Testis (tissue), 3 donors: ENCODE measurements around the gene SERPINB10. TPM values are rescaled to one million over a fixed set of nuclear protein-coding genes. Genes with fewer than 3 reads are reported as not detected.
A peak's percentile ranks its signal among the peaks of the same experiment; 100 is the strongest.
"Not testable (repeated sequence)": the region's sequence is repeated elsewhere in the genome, so short reads cannot be mapped to it uniquely, and the experiment has no call there.

Source experiments
- DNase-seq: peaks from one replicate; pipeline ENCODE4 v3.0.0-alpha.2; 2019
- H3K27ac ChIP-seq, 2 donors: fragments of 200-600 bp; sonication (generic); one replicate each; pipeline ENCODE4 v1.5.1; 2019
- H3K27me3 ChIP-seq: fragments of 200-600 bp; sonication (generic); one replicate; pipeline ENCODE4 v1.5.1; 2019
- H3K36me3 ChIP-seq: fragments of 200-600 bp; sonication (generic); one replicate; pipeline ENCODE4 v1.5.1; 2017; ENCODE audit warnings: low read depth; ENCODE audit errors: missing control alignments
- H3K4me1 ChIP-seq: fragments of 200-600 bp; sonication (generic); one replicate; pipeline ENCODE4 v1.5.1; 2019
- H3K4me3 ChIP-seq, 2 donors: fragments of 200-600 bp; sonication (generic); one replicate each; pipeline ENCODE4 v1.5.1; 2017 to 2019
- H3K9me3 ChIP-seq: fragments of 200-600 bp; sonication (generic); one replicate; pipeline ENCODE4 v1.5.1; 2017
- POLR2A ChIP-seq: fragments of 450-650 bp; IDR thresholded peaks from one replicate; pipeline ENCODE4 v1.6.1; 2017; ENCODE audit warnings: antibody characterized with exemption, mild to moderate bottlenecking, moderate library complexity
- WGBS, 2 donors: methylation state at CpG; one replicate each; pipeline ENCODE4 v1.1.5; 2018; 5-methylcytosine and 5-hydroxymethylcytosine counted together
- intact Hi-C: fragments of 100-400 bp; cut with DNase I; formaldehyde crosslinking; loops from one replicate; pipeline ENCODE4 v1.15.1; 2023; ENCODE audit warnings: low total_unique reads
- polyA plus RNA-seq: library from polyadenylated mRNA; stranded (reverse); fragments of 350-450 nt; fragmentation: Illumina TruSeq; extraction: RNeasy Lipid Tissue Mini Kit (QIAGEN cat#74804); gene quantifications from one replicate; pipeline ENCODE4 v1.2.3, GENCODE V29; 2014; ENCODE audit warnings: low read depth, low replicate concordance; ENCODE audit not compliant: insufficient read depth
- total RNA-seq, 2 donors: library from RNA; depleted of rRNA; stranded (reverse); fragments of >200 nt; gene quantifications; one replicate each; pipeline ENCODE4 v1.2.3, GENCODE V29; 2016
- TF ChIP-seq, protein P1 (sequence below), 3 experiments: fragments of 450-650 bp in 2 of 3; fragments of 200-600 bp in 1 of 3; sonication (generic) in 1 of 3; IDR thresholded peaks; one replicate each; pipeline ENCODE4 v1.5.1; 2016 to 2019; ENCODE audit warnings: antibody characterized with exemption in 3 of 3, mild to moderate bottlenecking in 2 of 3, moderate library complexity in 1 of 3

SERPINB10 gene
- total and polyA plus RNA-seq, 3 donors from 2014 or later, result not detected

DNA sequence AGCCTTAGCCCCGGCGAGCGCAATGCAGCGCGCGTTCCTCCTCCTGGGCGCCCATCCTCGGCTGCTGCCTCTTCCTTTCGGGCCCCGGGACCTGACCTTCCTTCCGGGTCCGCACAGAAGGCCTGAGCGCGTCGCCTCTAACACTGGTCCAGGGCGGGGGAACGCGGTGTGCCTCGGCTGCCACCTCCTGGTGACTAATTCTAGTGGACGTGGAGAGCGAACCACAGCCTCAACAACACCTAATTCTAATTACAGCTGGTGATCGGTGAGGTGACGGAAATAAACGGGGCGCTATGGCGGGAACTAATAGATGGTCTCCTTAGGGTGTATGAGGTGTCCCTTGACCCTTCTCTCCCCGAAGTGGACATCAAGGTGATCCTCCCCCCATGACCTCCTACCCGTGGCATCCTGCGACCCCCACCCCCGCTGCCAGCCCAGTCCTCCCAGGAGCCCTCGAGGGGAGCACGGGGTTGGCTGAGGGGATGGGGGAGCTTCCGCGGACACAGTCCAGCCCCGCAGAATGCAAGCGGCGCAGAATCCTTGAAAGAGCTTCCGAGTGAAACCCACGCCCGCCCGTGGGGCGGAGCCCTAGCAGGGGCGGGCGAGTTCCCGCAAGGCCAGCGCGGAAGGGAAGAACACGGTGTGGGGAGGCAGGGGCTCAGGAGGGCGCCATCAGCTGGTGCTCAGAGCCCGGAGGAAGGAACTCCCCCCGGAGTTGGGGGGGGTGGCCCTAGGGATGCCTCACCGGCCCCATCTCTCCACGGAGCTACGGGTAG, 28.6 kb downstream of the SERPINB10 start:
- DNase-seq, result peak; percentile 87
- Histone ChIP-seq H3K36me3 (no peaks in the 10 kb centered on the region), H3K4me3 (peak overlapping the region; percentile 34 to 47), H3K4me1 (no peaks in the 10 kb centered on the region), H3K9me3 (no peaks in the 10 kb centered on the region), H3K27ac (no peak overlapping the region), H3K27me3 (no peaks in the 10 kb centered on the region)
- TF ChIP-seq, protein P1, sequence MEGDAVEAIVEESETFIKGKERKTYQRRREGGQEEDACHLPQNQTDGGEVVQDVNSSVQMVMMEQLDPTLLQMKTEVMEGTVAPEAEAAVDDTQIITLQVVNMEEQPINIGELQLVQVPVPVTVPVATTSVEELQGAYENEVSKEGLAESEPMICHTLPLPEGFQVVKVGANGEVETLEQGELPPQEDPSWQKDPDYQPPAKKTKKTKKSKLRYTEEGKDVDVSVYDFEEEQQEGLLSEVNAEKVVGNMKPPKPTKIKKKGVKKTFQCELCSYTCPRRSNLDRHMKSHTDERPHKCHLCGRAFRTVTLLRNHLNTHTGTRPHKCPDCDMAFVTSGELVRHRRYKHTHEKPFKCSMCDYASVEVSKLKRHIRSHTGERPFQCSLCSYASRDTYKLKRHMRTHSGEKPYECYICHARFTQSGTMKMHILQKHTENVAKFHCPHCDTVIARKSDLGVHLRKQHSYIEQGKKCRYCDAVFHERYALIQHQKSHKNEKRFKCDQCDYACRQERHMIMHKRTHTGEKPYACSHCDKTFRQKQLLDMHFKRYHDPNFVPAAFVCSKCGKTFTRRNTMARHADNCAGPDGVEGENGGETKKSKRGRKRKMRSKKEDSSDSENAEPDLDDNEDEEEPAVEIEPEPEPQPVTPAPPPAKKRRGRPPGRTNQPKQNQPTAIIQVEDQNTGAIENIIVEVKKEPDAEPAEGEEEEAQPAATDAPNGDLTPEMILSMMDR (IDR thresholded peaks at IDR 0.05), result peak; percentile 38 to 50 (median 41)
- TF ChIP-seq POLR2A, result no peak
- intact Hi-C loops, result no loop called here
- 1 to 2% methylated on average over 15 to 49 of the region's 54 CpGs for WGBS, 2 donors

DNA sequence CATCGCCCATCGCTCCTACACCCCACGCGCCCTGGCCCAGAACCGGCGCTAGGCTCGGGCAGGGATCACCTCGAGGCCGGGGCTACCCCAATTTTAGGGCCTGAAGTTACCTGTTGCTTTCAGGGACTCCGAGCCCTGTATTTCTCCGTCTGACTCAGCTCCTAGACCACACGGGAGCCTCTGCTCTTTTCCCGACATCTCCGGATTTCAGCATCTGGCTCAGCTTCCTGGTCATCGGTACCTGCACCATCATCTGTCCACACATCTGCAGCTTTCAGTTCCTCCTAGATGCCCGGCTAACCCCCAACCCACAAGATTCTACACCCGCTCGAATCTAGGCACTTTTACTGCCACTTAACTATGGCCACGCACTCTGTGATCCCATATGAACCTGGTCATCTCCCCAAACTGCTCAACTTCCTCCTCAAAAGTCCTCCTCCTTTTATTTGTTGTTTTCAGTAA, 29.2 kb downstream of the SERPINB10 start:
- H3K27ac ChIP-seq, result no peak overlapping the region
- DNase-seq, result no peak
- no peaks in the 10 kb centered on the region for H3K27me3 ChIP-seq
- TF ChIP-seq, protein P1 (IDR thresholded peaks at IDR 0.05), result no peak
- no peak for TF ChIP-seq POLR2A
- 40 to 42% methylated on average over 10 to 19 of the region's 19 CpGs for WGBS, 2 donors
- intact Hi-C loops, result no loop called here
- no peaks in the 10 kb centered on the region for H3K9me3 ChIP-seq
- no peaks in the 10 kb centered on the region for H3K36me3 ChIP-seq
- H3K4me1 ChIP-seq, result no peaks in the 10 kb centered on the region
- peak overlapping the region; percentile 34 to 47 for H3K4me3 ChIP-seq

DNA sequence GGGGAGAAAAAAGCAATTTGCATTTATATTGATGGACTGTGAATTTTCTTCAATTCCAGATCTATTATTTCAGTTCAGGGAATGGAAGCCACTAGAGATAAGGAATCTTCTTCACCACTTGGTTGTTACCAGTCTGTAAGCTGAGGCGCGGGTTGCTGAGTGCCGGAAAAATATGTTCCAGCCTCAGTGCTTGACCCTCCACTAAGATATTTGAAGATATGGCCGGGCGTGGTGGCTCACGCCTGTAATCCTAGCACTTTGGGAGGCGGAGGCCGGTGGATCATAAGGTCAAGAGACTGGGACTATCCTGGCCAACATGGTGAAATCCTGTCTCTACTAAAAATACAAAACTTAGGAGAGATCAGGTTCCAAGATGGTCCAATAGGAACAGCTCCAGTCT, 32.2 kb downstream of the SERPINB10 start:
- DNase-seq, result no peak
- WGBS, 2 donors, result 57 to 83% methylated on average over 7 to 8 of the region's 8 CpGs
- Histone ChIP-seq H3K27me3 (no peaks in the 10 kb centered on the region), H3K36me3 (no peaks in the 10 kb centered on the region), H3K4me1 (no peaks in the 10 kb centered on the region), H3K4me3 (no peak overlapping the region), H3K27ac (no peak overlapping the region), H3K9me3 (no peaks in the 10 kb centered on the region)
- TF ChIP-seq POLR2A, result no peak
- TF ChIP-seq, protein P1 (IDR thresholded peaks at IDR 0.05), result no peak
- intact Hi-C loops, result no loop called here

DNA sequence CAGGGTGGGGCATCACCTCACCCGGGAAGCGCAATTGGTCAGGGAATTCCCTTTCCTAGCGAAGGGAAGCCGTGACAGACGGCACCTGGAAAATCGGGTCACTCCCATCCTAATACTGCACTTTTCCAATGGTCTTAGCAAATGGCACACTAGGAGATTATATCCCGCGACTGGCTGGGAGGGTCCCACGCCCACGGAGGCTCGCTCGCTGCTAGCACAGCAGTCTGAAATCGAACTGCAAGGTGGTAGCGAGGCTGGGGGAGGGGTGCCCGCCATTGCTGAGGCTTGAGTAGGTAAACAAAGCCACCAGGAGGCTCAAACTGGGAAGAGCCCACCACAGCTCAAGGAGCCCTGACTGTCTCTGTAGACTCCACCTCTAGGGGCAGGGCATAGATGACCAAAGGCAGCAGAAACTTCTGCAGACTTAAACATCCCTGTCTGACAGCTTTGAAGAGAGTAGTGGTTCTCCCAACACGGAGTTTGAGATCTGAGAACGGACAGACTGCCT, 32.8 kb downstream of the SERPINB10 start:
- DNase-seq, H3K9me3 ChIP-seq, H3K27ac ChIP-seq, H3K27me3 ChIP-seq, H3K4me1 ChIP-seq, H3K36me3 ChIP-seq, H3K4me3 ChIP-seq, intact Hi-C loops: not testable (repeated sequence)
- WGBS, 2 donors, result 53 to 75% methylated on average over 16 to 17 of the region's 17 CpGs

DNA sequence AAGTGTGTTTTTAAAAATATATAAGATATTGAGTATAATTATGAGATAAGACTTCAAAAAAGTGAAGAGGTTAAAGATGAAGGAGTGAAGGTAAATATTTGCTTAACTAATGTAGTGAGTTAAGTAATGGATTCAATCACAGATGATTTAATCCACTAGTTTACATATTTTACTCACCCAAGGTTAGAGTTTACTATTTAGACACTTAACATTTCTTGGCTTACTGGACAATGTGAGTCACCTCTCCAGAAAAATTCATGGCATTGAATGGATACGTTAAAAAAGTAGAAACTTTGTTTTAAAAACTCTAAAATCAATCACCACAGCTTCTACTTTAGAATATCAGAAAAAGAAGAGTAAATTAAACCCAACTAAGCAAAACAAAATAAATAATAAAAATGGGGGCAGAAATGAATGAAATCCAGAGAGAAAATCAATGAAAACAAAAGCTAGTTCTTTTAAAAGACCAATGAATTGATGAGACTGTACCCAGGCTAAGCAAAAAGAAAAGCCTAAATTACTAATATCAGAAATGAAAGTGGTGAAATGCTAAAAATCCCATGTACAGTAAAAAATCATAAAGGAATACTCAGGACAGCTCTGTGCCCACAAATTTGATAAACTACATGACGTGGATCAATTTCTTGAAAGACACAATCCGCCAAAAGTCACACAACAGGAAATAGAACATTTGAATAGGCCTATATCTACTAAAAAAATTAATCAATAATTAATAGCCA, 39.5 kb downstream of the SERPINB10 start:
- DNase-seq, result no peak
- no peaks in the 10 kb centered on the region for H3K9me3 ChIP-seq
- intact Hi-C loops, result no loop called here
- H3K4me1 ChIP-seq, result no peaks in the 10 kb centered on the region
- 80 to 91% methylated on average over 3 of the region's 3 CpGs for WGBS, 2 donors
- H3K36me3 ChIP-seq, result no peaks in the 10 kb centered on the region
- no peak overlapping the region for H3K27ac ChIP-seq
- H3K27me3 ChIP-seq, result no peaks in the 10 kb centered on the region
- TF ChIP-seq, protein P1 (IDR thresholded peaks at IDR 0.05), result no peak
- TF ChIP-seq POLR2A, result no peak
- H3K4me3 ChIP-seq, result no peak overlapping the region
